Limb (tissue), 2 donors: ENCODE data around the gene MZT2B.
"Not testable (repeated sequence)": the region's sequence is repeated elsewhere in the genome, so short reads cannot be mapped to it uniquely, and the experiment has no call there.

Experiments used
- DNase-seq, 2 donors: peaks; one replicate each; pipeline ENCODE4 v3.0.0-alpha.2; 2016; ENCODE audit errors: extremely low spot score in 2 of 2

The MZT2B gene

GRCh38 chr2:130180404-130181324 lies 1.4 kb upstream of the MZT2B start:
- DNase-seq: not testable (repeated sequence)

DNA sequence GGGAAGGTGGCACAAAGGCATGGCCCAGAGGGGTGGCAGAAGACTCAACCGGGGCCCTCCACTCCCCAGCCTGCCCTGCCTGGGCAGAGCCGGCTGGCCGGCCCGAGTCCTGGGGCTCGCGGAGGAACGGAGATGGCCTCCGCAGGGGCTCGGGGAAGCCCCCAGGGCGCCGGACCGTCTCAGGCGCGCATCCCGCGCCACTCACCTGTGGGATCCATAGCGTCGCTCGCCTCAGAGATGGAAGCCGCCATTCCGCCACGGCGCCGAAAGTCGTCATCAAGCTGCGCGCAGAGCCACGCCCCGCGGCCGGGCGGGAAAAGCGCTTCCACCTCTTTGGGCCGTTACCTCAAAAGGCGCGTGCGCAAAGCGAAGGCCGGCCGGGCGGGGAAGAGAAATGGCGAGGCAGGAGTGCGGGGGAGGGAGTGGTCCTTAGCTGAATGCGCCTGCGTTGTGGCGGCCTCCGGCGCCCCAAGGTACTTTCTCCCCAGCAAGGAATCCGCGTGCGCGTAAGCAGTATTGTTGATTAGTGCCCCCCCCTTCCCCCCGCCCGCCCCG lies 660 bp upstream of the MZT2B start, which contains the start of gene SMPD4:
Gene SMPD4, minus strand, starts transcription at position 278 of the 555 bp plus-strand sequence. CDS start 5,010 bp downstream, outside the sequence.
- peak; percentile 96 to 99 for DNase-seq

GRCh38 chr2:130182826-130183511 lies 907 bp downstream of the MZT2B start:
- peak in 1 of 2 donors; percentile 36 for DNase-seq

- peak in 1 of 2 donors; percentile 51 for DNase-seq
Observed at GRCh38 chr2:130183512-130184373, 1.7 kb downstream of the MZT2B start.

DNA sequence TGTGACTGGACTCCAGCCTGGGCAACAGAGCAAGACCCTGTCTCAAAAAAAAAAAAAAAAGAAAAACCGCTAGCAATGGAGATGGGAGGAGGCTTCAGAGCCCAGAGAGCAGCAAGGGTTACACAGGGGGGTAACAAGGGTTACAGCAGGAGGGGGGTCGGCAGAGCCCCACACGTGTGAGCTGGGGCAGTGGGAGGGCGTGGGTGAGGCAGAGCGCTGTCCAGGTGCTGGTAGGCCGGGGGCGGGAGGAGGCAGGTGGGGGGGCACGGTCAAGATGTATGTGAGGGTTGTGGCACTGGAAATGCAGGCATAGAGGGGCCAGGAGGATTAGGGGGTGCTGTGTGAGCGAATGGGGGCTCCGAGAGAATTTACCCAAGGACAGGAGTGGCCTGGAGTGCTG lies 3.4 kb downstream of the MZT2B start:
- DNase-seq: peak in 1 of 2 donors; percentile 12

DNA sequence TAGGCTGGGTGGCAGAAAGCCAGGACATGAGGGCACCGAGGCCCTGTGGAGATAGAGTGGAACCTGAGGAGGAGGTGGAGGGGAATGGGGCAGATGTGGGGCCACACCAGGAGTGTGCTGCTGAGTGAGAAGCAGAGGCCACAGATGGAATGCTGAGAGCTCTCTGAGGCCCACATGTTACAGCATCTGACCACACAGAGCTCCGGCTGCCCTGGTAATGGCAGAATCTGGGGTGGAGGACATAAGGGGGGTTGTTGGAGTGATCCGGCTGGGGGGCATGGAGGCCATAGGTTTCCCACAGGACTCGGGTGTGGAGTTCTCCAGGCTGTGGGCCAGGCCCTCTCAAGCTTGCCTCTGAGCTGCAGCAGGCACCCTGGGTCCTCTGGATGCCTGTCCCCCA lies 3.8 kb downstream of the MZT2B start:
- DNase-seq: peak in 1 of 2 donors; percentile 13

DNA sequence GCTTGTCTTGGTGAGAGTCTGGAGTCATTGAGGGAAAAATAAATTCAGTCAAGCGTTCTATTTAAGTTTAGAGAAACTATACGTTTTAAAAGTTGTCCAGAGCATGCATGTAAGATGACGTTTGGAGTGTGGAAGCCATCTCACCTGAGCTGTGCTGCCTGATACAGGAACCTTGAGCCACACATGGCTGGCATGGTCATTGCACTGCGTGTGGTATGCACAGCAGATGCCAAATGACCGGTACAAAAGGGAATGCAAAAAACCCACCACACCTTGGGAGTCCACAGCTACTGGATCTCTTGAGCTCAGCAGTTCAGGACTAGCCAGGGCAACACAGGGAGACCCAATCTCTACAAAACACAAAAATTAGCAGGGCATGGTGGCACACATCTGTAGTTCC lies 4.3 kb downstream of the MZT2B start:
- DNase-seq: peak in 1 of 2 donors; percentile 9

DNA sequence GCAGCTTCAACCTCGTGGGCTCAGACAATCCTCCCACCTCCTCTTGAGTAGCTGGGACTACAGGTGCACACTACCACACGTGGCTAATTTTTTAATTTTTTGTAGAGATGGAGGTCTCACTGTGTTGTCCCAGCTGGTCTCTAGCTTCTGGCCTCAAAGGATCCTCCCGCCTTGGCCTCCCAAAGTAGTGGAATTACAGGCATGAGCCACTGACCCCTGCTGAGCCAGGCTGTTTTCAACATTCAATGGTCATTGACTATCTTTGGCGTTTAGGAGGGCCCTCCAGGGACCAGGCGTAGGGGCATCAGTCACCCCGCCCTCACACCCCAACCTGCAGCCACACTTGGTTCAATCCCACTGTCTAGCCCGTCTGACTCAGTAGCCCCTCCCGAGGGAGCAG lies 5.2 kb downstream of the MZT2B start:
- DNase-seq: no peak

DNA sequence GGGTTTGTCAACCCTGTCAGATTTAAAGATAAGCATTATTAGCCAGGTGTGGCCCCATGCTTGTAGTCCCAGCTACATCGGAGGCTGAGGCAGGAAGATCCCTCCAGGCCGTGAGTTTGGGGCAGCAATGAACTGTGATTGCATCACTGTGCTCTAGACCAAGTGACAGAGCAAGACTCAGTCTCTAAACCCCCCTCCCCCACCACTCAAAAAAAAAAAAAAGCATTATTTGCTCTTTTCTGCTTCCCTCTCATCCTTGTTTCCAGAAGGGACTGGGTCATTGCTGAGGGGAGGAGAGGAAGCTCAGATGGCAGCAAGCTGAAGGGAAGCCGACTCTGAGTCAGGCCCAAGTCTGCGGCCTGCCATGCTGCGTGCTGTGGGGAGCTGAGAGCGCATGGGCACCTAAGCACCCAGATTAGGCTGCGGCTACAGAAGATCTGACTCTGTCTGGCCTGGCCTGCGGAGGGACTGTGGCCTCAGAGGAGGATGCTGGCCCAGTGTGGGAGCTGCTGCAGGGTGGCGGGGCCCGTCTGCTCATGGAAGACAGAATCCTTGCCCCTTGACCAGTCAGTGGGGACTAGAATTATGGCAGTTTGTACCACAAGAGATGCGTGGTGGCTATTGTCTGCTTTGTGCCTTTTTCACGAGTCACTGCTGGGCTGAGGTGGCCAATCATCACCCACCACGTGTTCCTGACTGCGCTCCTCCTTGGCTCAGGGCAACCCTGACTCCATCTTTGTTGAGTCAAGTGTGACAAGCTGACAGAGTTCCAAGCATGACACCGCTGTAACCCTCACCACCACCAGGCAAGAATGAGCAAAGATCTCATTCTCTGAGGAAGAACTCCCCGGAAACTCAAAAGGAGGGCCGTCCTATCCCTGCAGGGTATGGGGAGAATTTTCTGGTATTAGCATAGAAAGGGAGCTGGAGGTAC lies 6.1 kb downstream of the MZT2B start:
- not testable (repeated sequence) for DNase-seq

DNA sequence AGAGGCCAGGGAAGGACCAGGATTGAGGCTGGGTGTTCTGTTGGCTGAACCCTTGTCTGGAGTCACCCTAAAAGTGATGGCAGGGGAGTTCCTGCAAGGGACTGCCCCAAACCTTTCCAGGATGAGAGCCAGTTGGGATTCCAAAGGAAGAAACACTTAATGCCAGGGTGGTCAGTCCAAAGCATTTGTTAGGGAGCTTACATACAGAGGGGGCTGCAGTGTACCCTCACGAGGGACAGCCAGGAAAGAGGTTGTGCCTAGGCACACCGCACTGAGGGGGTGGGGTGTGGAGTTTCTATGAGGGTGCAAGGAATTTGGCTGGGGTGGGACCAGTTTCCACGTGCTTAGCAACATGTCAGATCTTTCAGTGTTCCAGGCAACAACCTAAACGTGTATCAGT lies 6.9 kb downstream of the MZT2B start:
- DNase-seq: not testable (repeated sequence)

DNA sequence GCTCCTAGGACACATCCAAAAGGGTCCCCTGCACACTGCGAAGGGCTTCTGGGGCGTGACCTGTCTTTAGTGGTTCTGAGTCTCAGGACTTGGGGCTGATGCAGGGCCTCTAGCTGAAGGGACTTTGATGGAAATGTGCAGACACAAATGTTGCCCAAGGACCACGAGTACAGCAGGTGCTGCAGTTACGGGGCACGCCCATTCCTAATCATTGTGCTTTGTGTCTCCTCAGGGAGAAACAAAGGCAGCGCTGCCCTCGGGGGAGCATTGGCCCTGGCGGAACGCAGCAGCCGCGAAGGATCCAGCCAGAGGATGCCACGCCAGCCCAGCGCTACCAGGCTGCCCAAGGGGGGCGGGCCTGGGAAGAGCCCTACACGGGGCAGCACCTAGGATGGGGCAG lies 8.2 kb downstream of the MZT2B start:
- no peak for DNase-seq

DNA sequence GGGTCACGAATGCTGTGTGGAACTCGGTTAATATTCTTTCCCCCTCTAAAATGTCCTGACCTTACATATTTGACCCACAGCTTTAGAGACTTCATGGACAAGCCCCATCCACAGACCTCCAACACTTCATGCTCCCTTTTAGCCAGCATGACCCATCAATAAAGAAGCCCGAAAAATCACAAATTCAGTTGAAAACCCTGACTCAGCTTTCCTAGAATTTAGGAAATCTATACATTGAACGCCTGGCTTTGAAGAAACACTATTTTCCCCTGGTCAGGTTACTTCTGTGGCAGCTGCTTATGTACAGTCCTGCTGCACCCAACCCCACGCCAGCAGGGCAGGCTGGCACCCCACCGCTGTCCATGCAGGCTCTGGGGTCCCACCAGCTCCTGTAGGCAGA lies 9.3 kb downstream of the MZT2B start:
- not testable (repeated sequence) for DNase-seq

DNA sequence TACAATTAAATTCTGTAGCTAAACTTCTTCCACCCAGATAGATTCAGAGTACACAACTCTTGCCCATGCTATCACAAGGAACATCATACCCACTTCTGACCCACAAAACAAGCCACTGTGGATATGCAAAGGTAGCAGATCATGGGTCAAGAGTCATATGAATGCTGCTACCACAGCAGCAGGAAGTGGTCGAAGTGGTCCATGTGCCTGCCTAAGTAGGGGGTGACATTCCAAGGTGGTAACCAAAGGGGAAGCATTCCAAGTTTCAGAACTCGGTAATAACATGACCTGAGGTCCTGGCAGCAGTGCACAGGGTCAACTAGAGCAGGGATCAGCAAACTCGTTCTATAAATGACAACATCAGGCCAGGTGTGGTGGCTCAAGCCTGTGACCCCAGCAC lies 10.4 kb downstream of the MZT2B start:
- DNase-seq: not testable (repeated sequence)

GRCh38 chr2:130193824-130194223 lies 11.8 kb downstream of the MZT2B start:
- not testable (repeated sequence) for DNase-seq

- DNase-seq: not testable (repeated sequence)
Observed at GRCh38 chr2:130195089-130195635, 13.1 kb downstream of the MZT2B start.

DNA sequence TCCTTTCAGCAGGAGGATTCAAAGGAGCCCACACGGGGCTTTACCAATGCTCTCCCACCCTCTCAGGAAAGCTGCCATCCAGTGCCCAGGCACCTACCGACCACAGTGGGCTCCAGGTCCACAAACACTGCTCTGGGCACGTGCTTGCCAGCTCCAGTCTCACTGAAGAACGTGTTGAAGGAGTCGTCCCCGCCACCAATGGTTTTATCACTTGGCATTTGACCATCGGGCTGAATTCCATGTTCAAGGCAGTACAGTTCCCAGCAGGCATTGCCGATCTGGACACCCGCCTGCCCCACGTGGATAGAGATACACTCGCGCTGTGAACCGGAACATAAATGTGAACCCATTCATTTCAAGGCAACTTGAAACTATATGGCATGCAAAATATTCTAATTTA lies 14.0 kb downstream of the MZT2B start:
- DNase-seq: not testable (repeated sequence)

- DNase-seq: no peak
Observed at GRCh38 chr2:130198343-130198742, 16.3 kb downstream of the MZT2B start, which contains the start of gene TUBA3E. TSS of gene TUBA3E (minus strand) at chr2:130198439. CDS start at chr2:130198360, 79 bp downstream.

DNA sequence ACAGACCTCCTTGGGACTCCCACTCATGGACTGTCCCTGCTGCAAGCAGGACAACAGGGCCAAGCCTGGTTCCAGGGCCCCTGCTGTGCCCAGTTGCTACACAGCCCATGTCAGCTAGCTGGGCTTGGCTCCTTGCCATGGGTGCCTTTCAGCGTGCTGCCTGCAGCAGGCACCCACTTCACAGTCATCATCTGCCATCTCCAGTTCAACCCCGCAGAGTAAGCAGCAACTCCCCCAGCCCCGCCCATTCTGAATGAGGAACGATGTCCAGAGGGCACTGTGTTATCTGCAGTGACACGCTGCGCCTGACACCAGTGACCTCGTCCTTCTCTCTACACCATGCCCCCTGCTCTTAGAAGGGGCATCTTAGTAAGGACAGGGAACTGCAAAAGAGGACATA lies 20.5 kb downstream of the MZT2B start:
- DNase-seq: not testable (repeated sequence)

GRCh38 chr2:130203150-130203549 lies 21.1 kb downstream of the MZT2B start:
- DNase-seq: not testable (repeated sequence)
